GM12873 (cell line): ENCODE data around the gene NMNAT1.

Experiments used
- CTCF ChIP-seq: IDR thresholded peaks from 2 replicates; pipeline ENCODE4 v1.5.1; 2012; ENCODE audit warnings: low read depth, mild to moderate bottlenecking, moderate library complexity, low read length, control low read depth; ENCODE audit not compliant: insufficient read depth; ENCODE audit errors: missing control alignments

NMNAT1 gene

GRCh38 chr1:9942939-9943788 is at the start of gene NMNAT1, which contains the start of gene LZIC:
Gene NMNAT1 (plus strand): TSS chr1:9943475. CDS start chr1:9972074, 28,599 bp downstream.
Gene LZIC (minus strand): TSS chr1:9943391. CDS start chr1:9936619, 6,772 bp downstream.
- no peak for TF ChIP-seq CTCF

GRCh38 chr1:9894115-9894514 is 49.2 kb upstream of the NMNAT1 start:
- TF ChIP-seq CTCF = no peak

GRCh38 chr1:9900142-9901043 is 42.9 kb upstream of the NMNAT1 start:
- TF ChIP-seq CTCF = no peak

- no peak for TF ChIP-seq CTCF
Measured at GRCh38 chr1:9901148-9902059, 41.9 kb upstream of the NMNAT1 start.

- TF ChIP-seq CTCF = no peak
Measured at GRCh38 chr1:9902060-9902452, 41.2 kb upstream of the NMNAT1 start.

GRCh38 chr1:9903801-9904527 is 39.3 kb upstream of the NMNAT1 start:
- no peak for TF ChIP-seq CTCF
